HepG2 (cell line): ENCODE results near the gene SAMD4B. TPM values are rescaled to one million over a fixed set of nuclear protein-coding genes. Genes with fewer than 3 reads are reported as not detected.

Experiments
- ATAC-seq: fragments of 200-7000 bp; cut with Tn5 transposase; 3 replicates; pipeline ENCODE4 v1.9.1; 2020; ENCODE audit warnings: mild to moderate bottlenecking, moderate library complexity
- BruUV-seq: library from RNA; stranded (reverse); fragments of 400-500 nt; replicated peaks from 2 replicates; lab custom pipeline; 2021; lab: Mats Ljungman, UMichigan
- CTCF ChIA-PET: fragments of 300-600 bp; formaldehyde crosslinking; extraction: SDS; loops from one replicate; lab custom pipeline; 2021; ENCODE audit warnings: low total read pairs, inconsistent platforms, low intra/inter-chr PET ratio; lab: Yijun Ruan, JAX
- POLR2A ChIA-PET: fragments of 350-600 bp; sonication (Branson Sonifier 250); formaldehyde crosslinking; loops from one replicate; lab custom pipeline; 2020; ENCODE audit warnings: antibody characterized with exemption, inconsistent platforms; lab: Yijun Ruan, JAX
- DNase-seq: peaks from one replicate; pipeline ENCODE4 v3.0.0-alpha.2; 2015; ENCODE audit warnings: low spot score
- FAIRE-seq: peaks from 3 replicates; lab custom pipeline; 2011; peaks lifted over from hg19 to GRCh38; lab: Jason Lieb, UNC
- H2AFZ ChIP-seq: one replicate; pipeline ENCODE4 v1.6.1; 2011; ENCODE audit warnings: low read length, inconsistent platforms
- H3K27ac ChIP-seq: fragments of 300-600 bp; 3 replicates; pipeline ENCODE4 v1.8.0; 2011; ENCODE audit warnings: mixed run types, mild to moderate bottlenecking, mixed read lengths, low read length, inconsistent platforms; ENCODE audit not compliant: insufficient read depth; ENCODE audit errors: extremely low read length
- H3K27me3 ChIP-seq, 2 experiments: fragments of 200-600 bp in 1 of 2; 2 replicates in 1 of 2; 3 replicates in 1 of 2; pipeline versions ENCODE4 v1.6.0 to v1.8.0; 2011; ENCODE audit warnings: low read length in 2 of 2, mild to moderate bottlenecking in 2 of 2, moderate library complexity in 2 of 2, inconsistent platforms in 1 of 2; ENCODE audit not compliant: insufficient read depth in 2 of 2, control insufficient read depth in 1 of 2
- H3K36me3 ChIP-seq, 2 experiments: fragments of 200-600 bp in 1 of 2; replicated peaks in 1 of 2; 2 replicates in 1 of 2; 3 replicates in 1 of 2; pipeline versions ENCODE4 v1.5.1 to v1.8.0; 2011; ENCODE audit warnings: low read length in 2 of 2, inconsistent platforms in 1 of 2; ENCODE audit not compliant: insufficient read depth in 2 of 2, control insufficient read depth in 1 of 2
- H3K4me1 ChIP-seq: 2 replicates; pipeline ENCODE4 v1.5.1; 2012; ENCODE audit warnings: low read length, inconsistent platforms; ENCODE audit not compliant: insufficient read depth
- H3K4me2 ChIP-seq: 2 replicates; pipeline ENCODE4 v1.6.0; 2011; ENCODE audit warnings: low read depth, low read length, inconsistent platforms
- H3K4me3 ChIP-seq, 3 experiments: fragments of 200-600 bp in 1 of 3; sonication (generic), shearing (Covaris generic) in 1 of 3; replicated peaks in 1 of 3; 2 replicates each; pipeline ENCODE4 v1.5.1; 2011 to 2016; ENCODE audit warnings: low read length in 3 of 3, inconsistent platforms in 2 of 3, low read depth in 2 of 3, mild to moderate bottlenecking in 2 of 3, control low read depth in 1 of 3, mixed read lengths in 1 of 3; ENCODE audit not compliant: insufficient read depth in 1 of 3
- H3K79me2 ChIP-seq: one replicate; pipeline ENCODE4 v1.6.1; 2011; ENCODE audit warnings: low read length, inconsistent platforms; ENCODE audit not compliant: insufficient read depth
- H3K9ac ChIP-seq: 2 replicates; pipeline ENCODE4 v1.6.0; 2011; ENCODE audit warnings: mild to moderate bottlenecking, low read depth, low read length, inconsistent platforms; ENCODE audit not compliant: insufficient read depth
- H3K9me3 ChIP-seq: 2 replicates; pipeline ENCODE4 v1.5.1; 2012; ENCODE audit warnings: mild to moderate bottlenecking, low read length
- H4K20me1 ChIP-seq: 2 replicates; pipeline ENCODE4 v1.6.0; 2011; ENCODE audit warnings: inconsistent platforms, mild to moderate bottlenecking, low read length, moderate library complexity; ENCODE audit not compliant: insufficient read depth
- WIZ ChIP-seq: sonication (generic); formaldehyde crosslinking; IDR thresholded peaks from 2 replicates; pipeline ENCODE4 v1.5.1; 2020; ENCODE audit warnings: mild to moderate bottlenecking, missing genetic modification reagents
- WGBS: methylation state at CpG from one replicate; pipeline ENCODE4 v1.1.6; 2017; ENCODE audit warnings: low lambda C conversion rate; 5-methylcytosine and 5-hydroxymethylcytosine counted together
- in situ Hi-C: cut with HindIII; loops from 2 replicates; pipeline ENCODE4 v1.10.0; 2017; ENCODE audit warnings: low pct_unique_long_range_greater_than_20kb; ENCODE audit not compliant: extremely low pct_ligation_motif_present
- intact Hi-C: fragments of 100-400 bp; cut with micrococcal nuclease; formaldehyde crosslinking; loops from one replicate; pipeline ENCODE4 v1.10.0; 2022; ENCODE audit not compliant: unreplicated experiment
- polyA plus RNA-seq, 8 experiments: library from polyadenylated mRNA; depleted of rRNA in 3 of 8; stranded (reverse) in 7 of 8; unstranded in 1 of 8; fragments of >200 nt; fragmentation: Illumina TruSeq in 4 of 8; extraction: Trizol in 4 of 8; gene quantifications; 2 replicates each; pipeline versions ENCODE4 v1.2.1 to v1.2.3, GENCODE V29; 2011 to 2016; ENCODE audit warnings: low read depth in 4 of 8, missing spikeins in 1 of 8, mixed read lengths in 1 of 8; ENCODE audit not compliant: insufficient read depth in 1 of 8
- total RNA-seq, 5 experiments: library from RNA; depleted of rRNA; stranded (reverse); fragments of >200 nt; fragmentation: Illumina TruSeq; extraction: Trizol; gene quantifications; 2 replicates each; pipeline ENCODE4 v1.2.3, GENCODE V29; 2016; ENCODE audit warnings: low read depth in 1 of 5
- TF ChIP-seq, protein P1 (sequence below), 2 experiments: fragments of 450-650 bp in 1 of 2; sonication (generic) in 1 of 2; formaldehyde crosslinking in 1 of 2; IDR thresholded peaks; 2 replicates each; pipeline versions ENCODE4 v1.6.1 to v1.8.0; 2016 to 2022; ENCODE audit warnings: antibody characterized with exemption in 1 of 2, mild to moderate bottlenecking in 1 of 2, missing genetic modification reagents in 1 of 2

The SAMD4B gene
- total and polyA plus RNA-seq, 2 of the 13 experiments (the other 11 are each of a cell fraction or from before 2014, with no cell fraction given) = 26.0 to 31.8 TPM

DNA sequence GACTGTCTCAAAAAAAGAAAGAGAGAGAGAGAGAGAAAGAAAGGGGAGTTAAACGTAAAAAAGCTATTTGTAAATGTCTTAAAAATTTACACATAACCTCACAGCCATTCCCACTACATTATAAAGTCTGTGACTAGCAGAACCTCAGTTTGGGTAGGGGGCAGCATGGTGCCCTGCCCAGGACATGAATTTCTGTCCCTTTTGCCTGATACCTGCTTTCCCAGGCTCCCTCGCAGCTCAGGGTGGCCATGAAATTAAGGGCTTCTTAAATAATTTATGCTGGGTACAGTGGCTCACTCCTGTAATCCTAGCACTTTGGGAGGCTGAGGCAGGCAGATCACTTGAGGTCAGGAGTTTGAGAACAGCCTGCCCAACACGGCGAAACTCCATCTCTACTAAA lies 41.2 kb upstream of the SAMD4B start:
- FAIRE-seq (no peak), ATAC-seq (no peak), DNase-seq (no peak)
- 63% methylated on average over 4 of the region's 4 CpGs for WGBS
- Histone ChIP-seq H3K27me3 (peaks cover 0 to 10% of the 10 kb centered on the region in 2 experiments; a peak in 3 of 5 replicates), H2AFZ (no peak overlapping the region), H3K79me2 (no peaks in the 10 kb centered on the region), H3K36me3 (no peaks in the 10 kb centered on the region), H3K4me3 (no peak overlapping the region), H3K4me1 (peaks cover 19% of the 10 kb centered on the region), H3K9me3 (no peaks in the 10 kb centered on the region), H3K9ac (no peak overlapping the region), H4K20me1 (no peaks in the 10 kb centered on the region), H3K27ac (no peak overlapping the region), H3K4me2 (no peak overlapping the region)
- intact Hi-C loops = no loop called here
- no peak for TF ChIP-seq WIZ (CRISPR knock-in tag)
- TF ChIP-seq, protein P1, sequence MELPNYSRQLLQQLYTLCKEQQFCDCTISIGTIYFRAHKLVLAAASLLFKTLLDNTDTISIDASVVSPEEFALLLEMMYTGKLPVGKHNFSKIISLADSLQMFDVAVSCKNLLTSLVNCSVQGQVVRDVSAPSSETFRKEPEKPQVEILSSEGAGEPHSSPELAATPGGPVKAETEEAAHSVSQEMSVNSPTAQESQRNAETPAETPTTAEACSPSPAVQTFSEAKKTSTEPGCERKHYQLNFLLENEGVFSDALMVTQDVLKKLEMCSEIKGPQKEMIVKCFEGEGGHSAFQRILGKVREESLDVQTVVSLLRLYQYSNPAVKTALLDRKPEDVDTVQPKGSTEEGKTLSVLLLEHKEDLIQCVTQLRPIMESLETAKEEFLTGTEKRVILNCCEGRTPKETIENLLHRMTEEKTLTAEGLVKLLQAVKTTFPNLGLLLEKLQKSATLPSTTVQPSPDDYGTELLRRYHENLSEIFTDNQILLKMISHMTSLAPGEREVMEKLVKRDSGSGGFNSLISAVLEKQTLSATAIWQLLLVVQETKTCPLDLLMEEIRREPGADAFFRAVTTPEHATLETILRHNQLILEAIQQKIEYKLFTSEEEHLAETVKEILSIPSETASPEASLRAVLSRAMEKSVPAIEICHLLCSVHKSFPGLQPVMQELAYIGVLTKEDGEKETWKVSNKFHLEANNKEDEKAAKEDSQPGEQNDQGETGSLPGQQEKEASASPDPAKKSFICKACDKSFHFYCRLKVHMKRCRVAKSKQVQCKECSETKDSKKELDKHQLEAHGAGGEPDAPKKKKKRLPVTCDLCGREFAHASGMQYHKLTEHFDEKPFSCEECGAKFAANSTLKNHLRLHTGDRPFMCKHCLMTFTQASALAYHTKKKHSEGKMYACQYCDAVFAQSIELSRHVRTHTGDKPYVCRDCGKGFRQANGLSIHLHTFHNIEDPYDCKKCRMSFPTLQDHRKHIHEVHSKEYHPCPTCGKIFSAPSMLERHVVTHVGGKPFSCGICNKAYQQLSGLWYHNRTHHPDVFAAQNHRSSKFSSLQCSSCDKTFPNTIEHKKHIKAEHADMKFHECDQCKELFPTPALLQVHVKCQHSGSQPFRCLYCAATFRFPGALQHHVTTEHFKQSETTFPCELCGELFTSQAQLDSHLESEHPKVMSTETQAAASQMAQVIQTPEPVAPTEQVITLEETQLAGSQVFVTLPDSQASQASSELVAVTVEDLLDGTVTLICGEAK (IDR thresholded peaks at IDR 0.05) = no peak
- TF ChIP-seq, protein P1 (CRISPR knock-in tag; IDR thresholded peaks at IDR 0.05) = no peak
- no TSS peak for BruUV-seq
- ChIA-PET CTCF (no interaction called here), POLR2A (no interaction called here)
- in situ Hi-C loops = no loop called here
